HG03103 (cell line): ENCODE results near the gene CCDC40.

Source experiments
- ATAC-seq: cut with Tn5 transposase; IDR thresholded peaks from one replicate; pipeline ENCODE4 v1.9.1; 2021; ENCODE audit warnings: low read depth; ENCODE audit not compliant: unreplicated experiment

The CCDC40 gene

GRCh38 chr17:80017226-80018010 lies 19.0 kb upstream of the CCDC40 start:
- ATAC-seq = no peak

GRCh38 chr17:80018917-80019651 lies 17.4 kb upstream of the CCDC40 start:
- ATAC-seq = no peak

GRCh38 chr17:80021600-80021999 lies 14.8 kb upstream of the CCDC40 start:
- ATAC-seq = no peak

GRCh38 chr17:80023481-80024205 lies 12.8 kb upstream of the CCDC40 start:
- no peak for ATAC-seq

- ATAC-seq = no peak
Observed at GRCh38 chr17:80024206-80024972, 12.1 kb upstream of the CCDC40 start.

GRCh38 chr17:80025140-80025539 lies 11.3 kb upstream of the CCDC40 start:
- ATAC-seq = no peak

- no peak for ATAC-seq
Observed at GRCh38 chr17:80025796-80026195, 10.6 kb upstream of the CCDC40 start.

GRCh38 chr17:80026359-80027042 lies 9.9 kb upstream of the CCDC40 start:
- ATAC-seq = no peak

- no peak for ATAC-seq
Observed at GRCh38 chr17:80027043-80027435, 9.4 kb upstream of the CCDC40 start.

- ATAC-seq = no peak
Observed at GRCh38 chr17:80028030-80028429, 8.4 kb upstream of the CCDC40 start.

- no peak for ATAC-seq
Observed at GRCh38 chr17:80029258-80029974, 7.0 kb upstream of the CCDC40 start.

- no peak for ATAC-seq
Observed at GRCh38 chr17:80030730-80031410, 5.6 kb upstream of the CCDC40 start.

- no peak for ATAC-seq
Observed at GRCh38 chr17:80031691-80032430, 4.6 kb upstream of the CCDC40 start.

GRCh38 chr17:80032614-80033171 lies 3.7 kb upstream of the CCDC40 start:
- no peak for ATAC-seq

- ATAC-seq = no peak
Observed at GRCh38 chr17:80033840-80034239, 2.6 kb upstream of the CCDC40 start.

GRCh38 chr17:80034791-80035686 lies 1.4 kb upstream of the CCDC40 start:
- peak; percentile 21 for ATAC-seq

- ATAC-seq = peak; percentile 49
Observed at GRCh38 chr17:80035687-80035936, 830 bp upstream of the CCDC40 start, which contains the start of gene TBC1D16. TSS of gene TBC1D16 (minus strand) at chr17:80035872. CDS start at chr17:80013547, 22,325 bp downstream.
